AG04450 (cell line): ENCODE results near the gene TMEM127. TPM values are rescaled to one million over a fixed set of nuclear protein-coding genes. Genes with fewer than 3 reads are reported as not detected.
A peak's percentile ranks its signal among the peaks of the same experiment; 100 is the strongest.

ENCODE experiments used
- CTCF ChIA-PET: fragments of 300-600, 350-600 bp; formaldehyde crosslinking; extraction: SDS; loops from one replicate; lab custom pipeline; 2022; ENCODE audit warnings: antibody characterized with exemption, inconsistent platforms; lab: Charles Lee
- POLR2A ChIA-PET: fragments of 350-600 bp; formaldehyde crosslinking; extraction: SDS; loops from one replicate; lab custom pipeline; 2021; ENCODE audit warnings: antibody characterized with exemption, inconsistent platforms; lab: Yijun Ruan, JAX
- DNase-seq: peaks from one replicate; pipeline ENCODE4 v3.0.0-alpha.2; 2011; ENCODE audit warnings: low read depth, low spot score
- H3K27ac ChIP-seq: one replicate; pipeline ENCODE4 v1.5.1; 2012; ENCODE audit warnings: low read depth, low read length, control low read depth
- H3K27me3 ChIP-seq: one replicate; pipeline ENCODE4 v1.6.0; 2012; ENCODE audit warnings: low read length; ENCODE audit not compliant: control insufficient read depth, insufficient read depth
- H3K4me3 ChIP-seq: 2 replicates; pipeline ENCODE4 v1.5.1; 2011; ENCODE audit warnings: mild to moderate bottlenecking, low read depth, low read length, control low read depth
- H3K9me3 ChIP-seq: 2 replicates; pipeline ENCODE4 v1.5.1; 2012; ENCODE audit warnings: low read length; ENCODE audit not compliant: control insufficient read depth, insufficient read depth
- polyA plus RNA-seq: library from polyadenylated mRNA; depleted of rRNA; stranded (reverse); fragments of >200 nt; gene quantifications from 2 replicates; pipeline ENCODE4 v1.2.3, GENCODE V29; 2011
- TF ChIP-seq, protein P1 (sequence below): IDR thresholded peaks from 2 replicates; pipeline ENCODE4 v1.5.1; 2011; ENCODE audit warnings: low read depth, low read length, control low read depth, inconsistent platforms

TMEM127 gene
- polyA plus RNA-seq, 1 experiment = 45.3 TPM

- TF ChIP-seq, protein P1, sequence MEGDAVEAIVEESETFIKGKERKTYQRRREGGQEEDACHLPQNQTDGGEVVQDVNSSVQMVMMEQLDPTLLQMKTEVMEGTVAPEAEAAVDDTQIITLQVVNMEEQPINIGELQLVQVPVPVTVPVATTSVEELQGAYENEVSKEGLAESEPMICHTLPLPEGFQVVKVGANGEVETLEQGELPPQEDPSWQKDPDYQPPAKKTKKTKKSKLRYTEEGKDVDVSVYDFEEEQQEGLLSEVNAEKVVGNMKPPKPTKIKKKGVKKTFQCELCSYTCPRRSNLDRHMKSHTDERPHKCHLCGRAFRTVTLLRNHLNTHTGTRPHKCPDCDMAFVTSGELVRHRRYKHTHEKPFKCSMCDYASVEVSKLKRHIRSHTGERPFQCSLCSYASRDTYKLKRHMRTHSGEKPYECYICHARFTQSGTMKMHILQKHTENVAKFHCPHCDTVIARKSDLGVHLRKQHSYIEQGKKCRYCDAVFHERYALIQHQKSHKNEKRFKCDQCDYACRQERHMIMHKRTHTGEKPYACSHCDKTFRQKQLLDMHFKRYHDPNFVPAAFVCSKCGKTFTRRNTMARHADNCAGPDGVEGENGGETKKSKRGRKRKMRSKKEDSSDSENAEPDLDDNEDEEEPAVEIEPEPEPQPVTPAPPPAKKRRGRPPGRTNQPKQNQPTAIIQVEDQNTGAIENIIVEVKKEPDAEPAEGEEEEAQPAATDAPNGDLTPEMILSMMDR = no peak
- POLR2A ChIA-PET = interaction anchor here (1.2 kb wide), 1 partner anchor 46 kb away, joined by 3 read pairs; no protein-coding TSS in a partner anchor
- no peak for DNase-seq
- no peaks in the 10 kb centered on the region for H3K27me3 ChIP-seq
- CTCF ChIA-PET = no interaction called here
- H3K27ac ChIP-seq = no peak overlapping the region
- no peak overlapping the region for H3K4me3 ChIP-seq
- no peaks in the 10 kb centered on the region for H3K9me3 ChIP-seq
Measured at GRCh38 chr2:96254571-96254970, 11.2 kb downstream of the TMEM127 start.

- ChIA-PET CTCF (no interaction called here), POLR2A (no interaction called here)
- Histone ChIP-seq H3K27me3 (no peaks in the 10 kb centered on the region), H3K4me3 (no peak overlapping the region), H3K9me3 (no peaks in the 10 kb centered on the region), H3K27ac (no peak overlapping the region)
- TF ChIP-seq, protein P1 = no peak
- DNase-seq = no peak
Measured at GRCh38 chr2:96253006-96253405, 12.8 kb downstream of the TMEM127 start.

DNA sequence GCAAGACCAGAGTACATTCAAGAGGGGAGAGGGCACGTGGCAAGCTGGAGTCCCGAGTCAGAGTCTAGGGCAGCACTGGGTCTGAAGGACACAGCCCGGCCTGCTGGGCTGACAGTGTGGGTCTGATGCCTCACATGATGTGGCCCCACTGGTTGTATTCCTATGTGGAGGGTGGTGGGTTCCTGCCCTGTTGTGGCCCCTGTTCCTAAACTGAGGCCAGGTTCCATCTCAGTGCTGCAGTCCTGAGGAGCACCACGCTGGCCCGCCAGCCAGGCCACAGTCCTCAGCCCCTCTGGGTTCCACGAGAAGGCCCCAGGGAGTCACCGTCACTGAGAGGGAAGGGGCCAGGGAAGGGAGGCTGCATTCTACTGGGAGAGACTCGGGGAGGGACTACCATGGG lies 13.3 kb downstream of the TMEM127 start:
- POLR2A ChIA-PET = interaction anchor here (1.9 kb wide), 1 partner anchor 45 kb away, joined by 6 read pairs; the partner anchor contains the start of gene STARD7
- no peaks in the 10 kb centered on the region for H3K9me3 ChIP-seq
- DNase-seq = no peak
- no peak overlapping the region for H3K27ac ChIP-seq
- H3K4me3 ChIP-seq = no peak overlapping the region
- TF ChIP-seq, protein P1 = no peak
- no peaks in the 10 kb centered on the region for H3K27me3 ChIP-seq
- CTCF ChIA-PET = no interaction called here

DNA sequence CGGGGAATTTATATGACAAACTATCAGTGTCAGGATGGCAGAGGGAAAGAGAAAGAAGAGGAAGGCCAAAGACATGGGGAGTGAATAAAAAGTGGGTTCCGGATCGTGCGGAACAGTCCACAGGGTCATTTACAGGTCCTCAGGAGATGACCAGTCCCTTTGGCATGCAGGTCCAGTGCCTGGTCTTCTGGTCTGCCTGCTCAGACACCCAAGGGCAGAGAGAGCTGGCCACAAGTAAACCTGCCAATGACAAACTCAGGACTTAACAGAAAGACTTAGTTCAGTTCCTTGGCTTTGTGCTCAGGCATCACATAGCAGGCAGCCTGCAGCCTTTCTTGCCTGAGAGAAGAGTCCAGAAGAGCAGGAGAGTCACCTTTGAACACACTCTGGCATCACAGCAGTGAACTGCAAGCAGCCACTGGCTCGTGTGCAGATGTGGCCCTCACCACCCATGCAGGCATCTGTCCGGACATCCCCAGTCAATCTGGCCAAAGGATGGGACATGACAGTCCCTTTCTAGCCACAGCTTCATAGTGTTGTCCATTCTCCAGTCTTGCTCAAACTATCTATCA lies 14.0 kb downstream of the TMEM127 start:
- Histone ChIP-seq H3K27ac (peak overlapping the region; percentile 68), H3K27me3 (no peaks in the 10 kb centered on the region), H3K9me3 (no peaks in the 10 kb centered on the region), H3K4me3 (no peak overlapping the region)
- DNase-seq = peak; percentile 85
- ChIA-PET POLR2A (interaction anchor here (0.6 to 1.9 kb wide), 2 partner anchors 44 to 56 kb away, joined by 6 read pairs; partner anchors contain the start of gene STARD7), CTCF (no interaction called here)
- TF ChIP-seq, protein P1 = no peak

DNA sequence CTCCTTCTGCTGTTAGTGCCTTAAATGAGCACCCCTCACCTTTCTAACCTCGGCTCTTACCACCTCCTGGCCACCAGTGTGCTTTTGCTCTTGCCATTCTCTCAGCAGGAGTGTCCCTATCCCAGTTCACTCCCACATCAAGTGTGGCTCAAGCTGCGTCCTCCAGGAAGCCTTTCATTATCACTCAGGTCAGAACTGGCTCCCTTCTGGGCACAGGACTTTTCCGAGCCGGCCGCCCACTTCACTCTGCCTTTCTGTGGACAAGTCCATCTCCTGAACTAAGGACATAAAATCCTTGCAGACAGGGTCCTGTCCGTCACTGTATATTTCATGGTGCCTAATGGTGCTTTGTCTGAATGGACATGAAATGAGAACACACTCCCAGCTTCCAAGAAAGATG lies 15.6 kb downstream of the TMEM127 start:
- 0 out of 2 replicates have a peak, but pooled peaks cover 4% of the 10 kb centered on the region for H3K9me3 ChIP-seq
- TF ChIP-seq, protein P1 = no peak
- no peak overlapping the region for H3K27ac ChIP-seq
- no peak overlapping the region for H3K4me3 ChIP-seq
- ChIA-PET POLR2A (interaction anchor here (1.4 kb wide), 1 partner anchor 10 kb away, joined by 5 read pairs; no protein-coding TSS in a partner anchor), CTCF (no interaction called here)
- no peak for DNase-seq
- H3K27me3 ChIP-seq = no peaks in the 10 kb centered on the region
